Thyroid gland (tissue), 4 donors: Measurements from ENCODE around the gene ST3GAL3. TPM values are rescaled to one million over a fixed set of nuclear protein-coding genes. Genes with fewer than 3 reads are reported as not detected.
"Not testable (repeated sequence)": the region's sequence is repeated elsewhere in the genome, so short reads cannot be mapped to it uniquely, and the experiment has no call there.

Experiments used
- DNase-seq, 2 donors: peaks; one replicate each; pipeline ENCODE4 v3.0.0-alpha.2; 2019
- H3K27ac ChIP-seq, 3 donors: fragments of 200-600 bp; sonication (generic); 1 replicate in 2 of 3; 2 replicates in 1 of 3; pipeline ENCODE4 v1.5.1; 2016 to 2019; ENCODE audit warnings: mild to moderate bottlenecking in 1 of 3, moderate library complexity in 1 of 3
- H3K27me3 ChIP-seq: fragments of 200-600 bp; sonication (generic); one replicate; pipeline ENCODE4 v1.5.1; 2019
- H3K36me3 ChIP-seq, 2 donors: fragments of 200-600 bp; sonication (generic); one replicate each; pipeline ENCODE4 v1.5.1; 2016 to 2019
- H3K4me1 ChIP-seq, 2 donors: fragments of 200-600 bp; sonication (generic); one replicate each; pipeline ENCODE4 v1.5.1; 2017 to 2019
- H3K4me3 ChIP-seq, 3 donors: fragments of 200-600 bp; sonication (generic); replicated peaks in 1 of 3; 1 replicate in 2 of 3; 2 replicates in 1 of 3; pipeline ENCODE4 v1.5.1; 2016; ENCODE audit warnings: mild to moderate bottlenecking in 1 of 3
- H3K9me3 ChIP-seq: fragments of 200-600 bp; sonication (generic); one replicate; pipeline ENCODE4 v1.5.1; 2017
- POLR2A ChIP-seq, 2 donors: fragments of 450-650 bp; IDR thresholded peaks; one replicate each; pipeline ENCODE4 v1.6.1; 2017; ENCODE audit warnings: antibody characterized with exemption in 2 of 2, mild to moderate bottlenecking in 2 of 2, moderate library complexity in 1 of 2
- WGBS, 2 donors: methylation state at CpG; one replicate each; pipeline ENCODE4 v1.1.5; 2017; 5-methylcytosine and 5-hydroxymethylcytosine counted together
- intact Hi-C: fragments of 100-400 bp; cut with DNase I; formaldehyde crosslinking; loops from one replicate; pipeline ENCODE4 v1.15.1; 2023
- total RNA-seq, 4 donors: library from RNA; depleted of rRNA; stranded (reverse); fragments of >200 nt; gene quantifications; one replicate each; pipeline ENCODE4 v1.2.3, GENCODE V29; 2016
- TF ChIP-seq, protein P1 (sequence below), 6 experiments: fragments of 200-600 bp in 3 of 6; fragments of 450-650 bp in 3 of 6; sonication (generic) in 3 of 6; IDR thresholded peaks; one replicate each; pipeline ENCODE4 v1.5.1; 2016 to 2019; ENCODE audit warnings: antibody characterized with exemption in 6 of 6, mild to moderate bottlenecking in 2 of 6, inconsistent platforms in 1 of 6, moderate library complexity in 1 of 6

ST3GAL3 gene
- total RNA-seq, 4 donors from 2014 or later = 12.1 to 17.7 (median 14.3) TPM

DNA sequence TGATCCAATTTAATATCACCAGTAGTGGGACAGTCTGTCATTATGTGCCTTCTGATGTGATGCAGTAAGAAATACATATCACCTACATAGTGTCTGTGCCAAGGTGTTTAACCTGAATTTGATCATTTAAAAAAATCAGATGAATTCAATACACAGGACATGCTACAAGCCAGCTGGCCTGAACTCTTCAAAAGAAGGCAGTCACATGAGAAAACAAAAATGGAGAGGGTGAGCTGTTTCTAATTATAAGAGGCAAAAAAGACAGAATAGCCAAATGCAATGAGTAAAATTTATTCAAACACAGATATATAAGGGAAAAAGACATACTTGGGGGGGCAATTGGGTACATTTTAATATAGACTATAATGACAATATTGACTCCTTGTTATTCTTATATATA lies 66.5 kb downstream of the ST3GAL3 start:
- H3K4me1 ChIP-seq = no peaks in the 10 kb centered on the region
- no peak overlapping the region for H3K4me3 ChIP-seq
- intact Hi-C loops = no loop called here
- H3K27me3 ChIP-seq = no peaks in the 10 kb centered on the region
- no peaks in the 10 kb centered on the region for H3K36me3 ChIP-seq
- no peak for DNase-seq
- H3K9me3 ChIP-seq = no peaks in the 10 kb centered on the region
- TF ChIP-seq POLR2A (IDR thresholded peaks at IDR 0.05) = no peak
- TF ChIP-seq, protein P1, sequence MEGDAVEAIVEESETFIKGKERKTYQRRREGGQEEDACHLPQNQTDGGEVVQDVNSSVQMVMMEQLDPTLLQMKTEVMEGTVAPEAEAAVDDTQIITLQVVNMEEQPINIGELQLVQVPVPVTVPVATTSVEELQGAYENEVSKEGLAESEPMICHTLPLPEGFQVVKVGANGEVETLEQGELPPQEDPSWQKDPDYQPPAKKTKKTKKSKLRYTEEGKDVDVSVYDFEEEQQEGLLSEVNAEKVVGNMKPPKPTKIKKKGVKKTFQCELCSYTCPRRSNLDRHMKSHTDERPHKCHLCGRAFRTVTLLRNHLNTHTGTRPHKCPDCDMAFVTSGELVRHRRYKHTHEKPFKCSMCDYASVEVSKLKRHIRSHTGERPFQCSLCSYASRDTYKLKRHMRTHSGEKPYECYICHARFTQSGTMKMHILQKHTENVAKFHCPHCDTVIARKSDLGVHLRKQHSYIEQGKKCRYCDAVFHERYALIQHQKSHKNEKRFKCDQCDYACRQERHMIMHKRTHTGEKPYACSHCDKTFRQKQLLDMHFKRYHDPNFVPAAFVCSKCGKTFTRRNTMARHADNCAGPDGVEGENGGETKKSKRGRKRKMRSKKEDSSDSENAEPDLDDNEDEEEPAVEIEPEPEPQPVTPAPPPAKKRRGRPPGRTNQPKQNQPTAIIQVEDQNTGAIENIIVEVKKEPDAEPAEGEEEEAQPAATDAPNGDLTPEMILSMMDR (IDR thresholded peaks at IDR 0.05) = no peak
- no peak overlapping the region for H3K27ac ChIP-seq

DNA sequence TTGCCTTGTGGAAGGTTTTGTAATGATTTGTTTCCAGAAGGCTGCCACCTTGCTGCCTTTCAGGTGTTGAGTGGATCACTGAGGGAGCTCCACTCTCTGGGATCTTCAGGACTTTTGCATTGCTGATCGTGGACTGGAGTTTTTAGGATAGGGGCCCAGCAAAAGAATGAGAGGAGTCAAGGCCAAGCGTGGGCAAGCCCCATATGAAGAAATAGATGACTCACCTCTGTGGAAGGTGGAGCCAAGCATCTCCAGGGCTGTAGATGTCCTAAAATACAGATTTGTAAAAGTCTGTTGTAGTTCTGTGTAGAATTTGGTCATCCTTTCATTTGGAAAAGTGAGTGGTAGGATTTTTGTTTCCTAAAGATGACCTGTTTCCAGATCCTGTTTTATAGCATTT lies 67.0 kb downstream of the ST3GAL3 start:
- WGBS, 2 donors = 90 to 100% methylated on average over 2 of the region's 2 CpGs
- no peak for DNase-seq
- TF ChIP-seq, protein P1 (IDR thresholded peaks at IDR 0.05) = no peak
- TF ChIP-seq POLR2A (IDR thresholded peaks at IDR 0.05) = no peak
- Histone ChIP-seq H3K36me3 (no peaks in the 10 kb centered on the region), H3K4me1 (no peaks in the 10 kb centered on the region), H3K4me3 (no peak overlapping the region), H3K27ac (no peak overlapping the region), H3K9me3 (no peaks in the 10 kb centered on the region), H3K27me3 (no peaks in the 10 kb centered on the region)
- intact Hi-C loops = no loop called here

DNA sequence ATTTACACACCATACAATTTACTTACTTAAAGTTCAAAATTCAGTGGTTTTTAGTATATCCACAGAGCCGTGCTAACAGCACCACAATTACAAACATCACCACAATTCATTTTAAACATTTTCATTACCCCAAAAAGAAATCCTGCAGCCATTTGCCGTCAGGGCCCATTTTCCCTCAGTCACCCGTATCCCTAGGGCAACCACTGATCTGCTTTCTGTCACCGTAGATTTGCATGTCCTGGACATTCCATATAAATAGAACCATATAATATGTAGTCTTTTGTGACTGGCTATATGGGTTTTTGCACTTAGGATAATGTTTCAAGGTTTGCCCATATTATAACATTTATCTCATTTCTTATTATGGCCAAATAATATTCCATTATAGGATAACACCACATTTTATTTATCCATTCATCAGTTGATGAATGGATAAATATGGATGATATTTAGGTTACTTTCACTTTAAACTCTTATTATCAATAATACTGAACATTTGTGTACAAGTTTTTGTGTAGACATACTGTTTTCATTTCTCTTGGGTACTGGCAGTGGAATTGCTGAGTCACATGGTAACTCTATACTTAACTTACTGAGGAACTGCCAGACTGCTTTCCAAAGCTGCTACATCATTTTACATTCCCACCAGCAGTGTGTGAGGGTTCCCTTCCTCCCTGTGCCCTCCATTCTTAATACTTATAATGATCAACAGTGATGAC lies 68.9 kb downstream of the ST3GAL3 start:
- H3K4me1 ChIP-seq = no peaks in the 10 kb centered on the region
- intact Hi-C loops = no loop called here
- H3K27me3 ChIP-seq = no peaks in the 10 kb centered on the region
- DNase-seq = no peak
- H3K4me3 ChIP-seq = no peak overlapping the region
- no peak overlapping the region for H3K27ac ChIP-seq
- 84 to 97% methylated on average over 4 of the region's 4 CpGs for WGBS, 2 donors
- TF ChIP-seq, protein P1 (IDR thresholded peaks at IDR 0.05) = no peak
- no peak for TF ChIP-seq POLR2A (IDR thresholded peaks at IDR 0.05)
- H3K36me3 ChIP-seq = no peaks in the 10 kb centered on the region
- H3K9me3 ChIP-seq = no peaks in the 10 kb centered on the region

DNA sequence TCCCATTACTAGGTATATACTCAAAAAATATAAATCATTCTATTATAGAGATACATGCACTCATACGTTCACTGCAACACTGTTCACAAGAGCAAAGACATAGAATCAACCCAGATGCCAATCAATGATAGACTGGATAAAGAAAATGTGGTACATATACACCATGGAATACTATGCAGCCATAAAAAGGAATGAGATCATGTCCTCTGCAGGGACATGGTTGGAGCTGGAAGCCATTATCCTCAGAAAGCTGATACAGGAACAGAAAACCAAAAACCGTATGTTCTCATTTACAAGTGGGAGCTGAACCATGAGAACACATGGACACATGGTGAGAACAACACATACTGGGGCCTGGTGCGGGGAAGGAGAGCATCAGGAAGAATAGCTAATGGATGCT lies 70.6 kb downstream of the ST3GAL3 start:
- intact Hi-C loops = not testable (repeated sequence)
- 95 to 96% methylated on average over 3 of the region's 3 CpGs for WGBS, 2 donors

DNA sequence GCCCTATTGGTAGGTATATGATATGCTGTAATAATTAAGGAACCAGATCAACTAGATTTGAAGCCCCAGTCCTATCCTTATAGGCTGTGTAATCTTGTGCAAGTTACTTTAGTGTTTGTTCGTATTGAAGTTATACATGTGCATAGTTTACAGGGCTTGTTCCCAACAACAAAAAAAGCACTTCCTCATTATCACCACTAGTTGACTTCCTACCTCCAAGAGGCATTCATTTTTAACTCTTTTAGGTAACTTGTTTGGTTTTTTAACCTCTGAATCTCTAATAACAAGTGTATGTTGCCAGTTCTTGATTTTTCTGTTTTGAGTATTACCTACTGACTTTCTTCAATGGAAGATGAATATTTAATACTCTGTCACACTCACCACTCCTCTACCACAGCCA lies 71.9 kb downstream of the ST3GAL3 start:
- no peaks in the 10 kb centered on the region for H3K9me3 ChIP-seq
- WGBS, 2 donors = 92 to 96% methylated on average over 1 of the region's 1 CpG
- no peak for DNase-seq
- no peaks in the 10 kb centered on the region for H3K4me1 ChIP-seq
- no peak overlapping the region for H3K27ac ChIP-seq
- no peaks in the 10 kb centered on the region for H3K36me3 ChIP-seq
- no peaks in the 10 kb centered on the region for H3K27me3 ChIP-seq
- intact Hi-C loops = no loop called here
- no peak overlapping the region for H3K4me3 ChIP-seq
- TF ChIP-seq, protein P1 (IDR thresholded peaks at IDR 0.05) = no peak
- no peak for TF ChIP-seq POLR2A (IDR thresholded peaks at IDR 0.05)

More for the DNA sequence above, 70.6 kb downstream of the ST3GAL3 start:
- H3K27me3 ChIP-seq, H3K27ac ChIP-seq, H3K4me3 ChIP-seq, H3K4me1 ChIP-seq, H3K9me3 ChIP-seq, DNase-seq, H3K36me3 ChIP-seq: not testable (repeated sequence)
